NCI-H1417 treated with DMSO at 0.1 percent for 48 hours (cell line): ENCODE results near the gene KRTAP12-1.

Experiments
- DNase-seq: peaks from one replicate; lab custom pipeline; 2025; lab: John Stamatoyannopoulos, UW

The KRTAP12-1 gene

GRCh38 chr21:44681861-44682579, at the start of gene KRTAP12-1:
Gene KRTAP12-1 (minus strand): TSS chr21:44682163. CDS start chr21:44682123, 40 bp downstream.
- peak; percentile 92 for DNase-seq

- DNase-seq, result no peak
These were observed 49.1 kb upstream of the KRTAP12-1 start for GRCh38 chr21:44730951-44731579.

GRCh38 chr21:44730028-44730395, 48.0 kb upstream of the KRTAP12-1 start:
- no peak for DNase-seq

- DNase-seq, result no peak
These were observed 47.5 kb upstream of the KRTAP12-1 start for GRCh38 chr21:44729336-44730027.

GRCh38 chr21:44728716-44729115, 46.8 kb upstream of the KRTAP12-1 start:
- DNase-seq, result no peak

- no peak for DNase-seq
These were observed 45.8 kb upstream of the KRTAP12-1 start for GRCh38 chr21:44727757-44728156.

DNA sequence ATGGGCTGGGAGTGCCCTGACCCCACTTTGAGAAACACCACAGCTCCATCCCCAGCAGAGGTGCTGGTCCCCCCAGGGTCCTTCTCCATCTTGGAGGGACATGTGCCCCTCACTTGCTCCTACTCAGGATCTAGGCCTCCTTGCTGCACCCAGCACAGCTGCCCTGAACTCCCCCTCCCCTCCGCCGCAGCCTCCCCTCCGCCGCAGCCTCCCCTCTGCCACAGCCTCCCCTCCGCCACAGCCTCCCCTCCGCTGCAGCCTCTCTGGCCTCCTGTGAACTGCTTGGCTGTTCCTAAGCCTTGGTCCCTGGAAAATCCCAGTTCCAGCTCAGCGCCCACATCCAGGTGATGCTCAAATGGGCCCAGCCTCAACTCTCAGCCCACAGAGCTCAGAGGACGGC, 45.4 kb upstream of the KRTAP12-1 start:
- DNase-seq, result no peak

DNA sequence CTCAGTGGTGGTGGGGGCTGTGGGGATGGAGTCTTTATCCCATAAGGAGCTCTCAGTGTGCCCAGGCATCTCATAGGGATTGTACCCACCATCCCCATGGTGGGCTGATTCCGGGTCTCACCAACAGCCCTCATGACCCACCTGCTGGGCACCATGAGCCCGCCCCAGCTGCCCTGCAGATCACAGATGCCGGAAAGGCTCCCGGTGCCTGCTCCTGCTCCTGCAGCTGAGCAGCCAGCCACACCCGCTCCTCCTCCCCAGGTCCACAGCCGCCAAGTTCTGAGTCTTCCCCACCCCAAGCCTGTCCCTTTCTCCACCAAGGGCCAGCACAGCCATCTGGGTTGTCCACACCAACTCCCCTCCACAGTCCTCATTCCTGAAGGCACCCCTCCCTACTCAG, 44.9 kb upstream of the KRTAP12-1 start:
- no peak for DNase-seq

GRCh38 chr21:44724926-44725325, 43.0 kb upstream of the KRTAP12-1 start:
- no peak for DNase-seq

DNA sequence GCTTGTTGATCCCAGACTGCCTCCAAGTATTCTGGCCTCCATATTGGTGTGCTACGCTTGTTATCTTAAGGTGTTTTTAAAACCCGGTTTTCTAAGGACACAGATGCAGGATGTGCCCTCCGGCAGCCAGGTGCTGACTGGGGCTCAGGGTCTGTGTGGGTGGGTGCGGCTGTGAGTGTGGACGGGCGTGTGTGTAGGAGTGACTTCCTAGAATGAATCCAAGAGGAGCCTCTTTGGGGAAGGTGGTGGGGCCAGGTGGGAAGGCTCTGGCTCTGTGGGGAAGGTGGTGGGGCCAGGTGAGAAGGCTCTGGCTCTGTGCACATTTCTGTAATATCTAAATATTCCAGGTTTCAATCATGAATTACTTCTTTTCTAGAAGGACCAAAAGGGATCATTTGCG, 42.2 kb upstream of the KRTAP12-1 start:
- no peak for DNase-seq

DNA sequence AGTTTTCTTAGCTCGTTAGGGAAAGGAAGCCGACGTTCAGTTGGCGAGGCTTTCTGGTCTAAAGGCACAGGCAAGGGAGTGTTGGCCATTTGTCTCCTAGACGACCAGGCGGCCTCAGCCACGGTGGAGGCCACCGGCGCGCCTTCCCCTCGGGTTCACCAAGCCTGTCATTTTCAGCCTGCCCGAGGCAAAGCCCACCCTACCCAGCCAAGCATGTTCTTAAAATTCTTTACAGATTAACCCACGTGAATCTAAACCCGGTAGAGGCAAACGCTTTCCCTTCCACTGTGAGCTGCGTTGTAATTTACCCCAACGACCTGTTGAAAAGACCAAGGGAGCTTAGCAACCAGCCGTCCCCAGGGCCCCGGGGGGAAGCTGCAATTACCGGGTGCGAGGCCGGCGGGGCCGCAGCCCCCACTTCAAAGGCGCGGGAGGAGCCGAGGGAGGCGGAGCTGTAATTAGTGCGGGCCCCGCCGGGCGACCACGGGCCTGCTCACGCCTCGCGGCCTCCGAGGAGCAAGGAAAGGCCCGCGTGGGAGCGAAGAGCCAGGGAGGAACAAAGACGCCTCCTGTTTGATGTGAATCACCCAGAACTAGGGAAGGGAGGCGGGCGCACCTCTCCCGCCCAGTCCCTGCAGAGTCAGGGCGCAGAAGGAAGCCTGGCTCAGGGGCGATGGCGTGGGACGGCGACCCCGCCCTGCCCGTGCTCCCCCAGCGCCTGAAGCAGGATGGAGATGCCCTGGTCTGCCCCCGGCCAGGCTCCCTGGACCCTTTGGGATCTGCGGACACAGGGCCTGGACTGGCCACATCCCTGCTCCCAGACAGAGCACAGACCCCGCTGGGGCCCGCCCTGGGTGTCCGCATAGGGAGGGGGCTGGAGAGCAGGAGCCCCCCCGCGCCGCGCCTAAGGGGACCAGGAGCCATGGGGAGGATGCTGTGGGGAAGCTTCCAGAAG, 41.5 kb upstream of the KRTAP12-1 start:
- DNase-seq, result peak; percentile 79

- DNase-seq, result peak; percentile 79
These were observed 40.8 kb upstream of the KRTAP12-1 start for GRCh38 chr21:44722731-44723130.

GRCh38 chr21:44720170-44720569, 38.2 kb upstream of the KRTAP12-1 start:
- no peak for DNase-seq

DNA sequence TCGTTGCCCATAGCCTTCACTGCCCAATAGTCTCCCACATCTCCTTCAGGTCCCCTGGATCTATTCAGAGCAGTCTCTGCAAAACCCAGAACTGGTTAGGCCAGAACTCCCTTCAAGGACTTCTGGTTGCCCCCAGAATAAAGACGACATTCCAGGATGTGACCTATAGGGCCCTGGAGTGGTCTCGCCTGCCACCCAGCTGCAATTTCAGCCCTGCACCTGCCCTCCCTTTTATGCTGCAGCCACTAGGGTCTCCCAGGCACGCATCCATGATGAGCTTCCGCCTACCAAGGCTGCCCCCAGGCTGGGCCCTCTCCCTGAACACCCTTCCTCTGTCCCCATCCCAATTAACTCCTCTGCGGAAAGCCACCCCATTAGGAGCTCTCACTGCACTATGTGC, 36.6 kb upstream of the KRTAP12-1 start:
- DNase-seq, result no peak

DNA sequence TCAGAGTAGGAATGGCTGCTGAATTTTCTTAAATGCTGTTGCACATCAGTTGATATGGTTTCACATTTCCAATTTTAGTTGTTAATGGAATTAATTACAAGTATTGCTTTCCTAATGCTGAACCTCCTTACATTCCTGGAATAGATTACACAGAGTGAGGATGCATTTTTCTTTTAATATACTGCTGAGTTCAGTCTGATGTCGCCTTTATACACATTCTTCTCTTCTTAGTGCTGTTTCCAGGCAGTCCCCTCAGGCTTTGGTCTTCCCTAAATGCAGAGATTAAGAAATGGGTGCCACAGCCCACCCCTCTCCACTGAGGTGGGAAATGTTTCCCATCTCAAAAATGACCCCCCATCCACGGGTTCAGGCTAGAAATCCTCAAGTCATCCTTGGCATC, 36.1 kb upstream of the KRTAP12-1 start:
- DNase-seq, result no peak

DNA sequence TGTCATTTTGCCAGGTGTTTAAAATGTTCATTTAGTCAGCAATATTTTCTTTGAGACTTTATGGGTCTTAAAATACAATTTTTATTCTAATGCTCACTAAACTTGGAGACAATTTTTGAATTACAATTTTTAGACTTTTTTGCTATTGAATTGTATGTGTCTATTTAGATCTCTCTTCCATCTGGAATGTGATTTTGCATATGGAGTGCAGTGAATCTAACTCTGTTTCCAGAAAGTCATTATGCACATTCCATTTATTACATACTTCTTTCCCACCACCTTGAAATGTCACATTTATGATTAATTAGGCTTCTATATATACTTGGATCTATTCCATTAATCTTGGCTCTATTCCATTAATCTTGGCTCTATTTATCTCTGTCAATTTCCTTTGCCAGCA, 35.0 kb upstream of the KRTAP12-1 start:
- no peak for DNase-seq

DNA sequence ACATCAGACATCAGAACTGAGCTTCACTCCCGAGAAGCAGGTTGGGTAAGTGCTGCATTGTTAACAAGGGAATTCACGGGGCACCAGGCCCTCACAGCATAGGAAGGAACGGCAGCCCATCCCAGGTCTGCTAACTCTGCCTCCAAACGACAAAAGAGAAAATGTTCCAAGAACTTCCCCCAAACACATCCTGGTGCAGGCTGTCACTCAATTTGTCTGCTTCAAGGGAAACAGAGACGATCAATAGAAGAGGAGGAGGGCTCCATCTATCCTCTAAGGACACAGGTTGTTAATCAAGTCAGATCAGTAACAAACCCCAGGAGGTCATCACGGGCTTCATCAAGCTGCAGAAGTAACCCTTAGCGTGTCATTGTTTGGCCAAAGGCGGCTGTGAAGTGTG, 32.9 kb upstream of the KRTAP12-1 start:
- DNase-seq, result no peak

DNA sequence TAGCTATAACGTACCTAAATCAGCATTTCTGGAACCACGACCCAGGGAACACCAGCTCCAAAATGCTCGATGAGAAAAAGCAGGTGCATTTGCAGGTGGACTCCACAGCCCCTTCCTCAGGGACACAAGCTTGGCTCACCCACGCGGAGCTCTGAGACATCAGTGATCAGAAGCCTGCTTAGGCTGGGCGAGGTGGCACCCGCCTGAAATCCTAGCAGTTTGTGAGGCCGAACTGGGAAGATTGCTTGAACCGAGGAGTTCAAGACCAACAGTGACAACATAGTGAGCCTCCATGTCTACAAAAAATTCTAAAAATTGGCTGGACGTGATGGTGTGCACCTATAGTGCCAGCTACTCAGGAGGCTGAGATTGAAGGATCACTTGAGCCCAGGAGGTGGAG, 31.9 kb upstream of the KRTAP12-1 start:
- no peak for DNase-seq

GRCh38 chr21:44713130-44713529, 31.2 kb upstream of the KRTAP12-1 start:
- DNase-seq, result no peak

- DNase-seq, result no peak
These were observed 30.5 kb upstream of the KRTAP12-1 start for GRCh38 chr21:44712203-44713028.
